ENCODE results near the gene SDC3.

DNA sequence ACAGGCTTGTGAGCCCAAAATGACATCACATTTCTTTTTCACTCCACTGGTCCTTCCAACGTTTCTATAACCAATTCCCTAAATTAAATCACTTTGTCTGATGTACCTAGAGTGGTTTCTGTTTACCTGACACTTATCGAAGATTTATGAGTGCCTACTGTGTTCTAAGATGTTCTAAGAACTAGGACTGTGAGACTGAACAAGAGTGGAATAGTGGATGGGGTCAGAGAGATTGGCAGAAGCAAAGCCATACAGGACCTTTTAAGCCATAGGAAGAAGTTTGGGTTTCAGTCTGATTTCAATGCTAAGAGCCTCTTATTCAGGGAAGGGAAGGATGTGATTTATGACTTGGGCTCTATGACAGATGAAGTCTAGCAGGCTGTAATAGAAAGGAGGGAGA lies 78.7 kb downstream of the SDC3 start:
- TF ChIP-seq CTCF (IDR thresholded peaks at IDR 0.05; ENCODE audit: borderline replicate concordance, extremely low read depth, low read length, poor library complexity, severe bottlenecking) (no peak), EZH2 (IDR thresholded peaks at IDR 0.05; ENCODE audit: borderline replicate concordance, low read depth, low read length, severe bottlenecking) (no peak)
